Memory B cell (primary cell): ENCODE data around the gene GDPD2.

Experiments used
- ATAC-seq: fragments of 150-1000 bp; cut with Tn5 transposase; 2 replicates; pipeline ENCODE4 v1.10.0; 2021; ENCODE audit warnings: low read depth, mild to moderate bottlenecking, moderate library complexity
- DNase-seq, 2 donors: peaks; one replicate each; pipeline ENCODE4 v3.0.0; 2022; ENCODE audit warnings: low spot score in 2 of 2
- H3K27ac Mint-ChIP-seq: one replicate; pipeline ENCODE4 v1.8.0; 2022; ENCODE audit warnings: mild to moderate bottlenecking, moderate library complexity, mixed read lengths
- H3K27me3 Mint-ChIP-seq: one replicate; pipeline ENCODE4 v1.8.0; 2022; ENCODE audit warnings: mixed read lengths
- H3K36me3 Mint-ChIP-seq: one replicate; pipeline ENCODE4 v1.8.0; 2022; ENCODE audit warnings: mild to moderate bottlenecking, mixed read lengths
- H3K4me1 Mint-ChIP-seq: one replicate; pipeline ENCODE4 v1.8.0; 2022; ENCODE audit warnings: mixed read lengths
- H3K4me3 Mint-ChIP-seq: one replicate; pipeline ENCODE4 v1.8.0; 2022; ENCODE audit warnings: mild to moderate bottlenecking, moderate library complexity, mixed read lengths
- H3K9me3 Mint-ChIP-seq: one replicate; pipeline ENCODE4 v1.8.0; 2022; ENCODE audit warnings: mixed read lengths

Gene GDPD2

DNA sequence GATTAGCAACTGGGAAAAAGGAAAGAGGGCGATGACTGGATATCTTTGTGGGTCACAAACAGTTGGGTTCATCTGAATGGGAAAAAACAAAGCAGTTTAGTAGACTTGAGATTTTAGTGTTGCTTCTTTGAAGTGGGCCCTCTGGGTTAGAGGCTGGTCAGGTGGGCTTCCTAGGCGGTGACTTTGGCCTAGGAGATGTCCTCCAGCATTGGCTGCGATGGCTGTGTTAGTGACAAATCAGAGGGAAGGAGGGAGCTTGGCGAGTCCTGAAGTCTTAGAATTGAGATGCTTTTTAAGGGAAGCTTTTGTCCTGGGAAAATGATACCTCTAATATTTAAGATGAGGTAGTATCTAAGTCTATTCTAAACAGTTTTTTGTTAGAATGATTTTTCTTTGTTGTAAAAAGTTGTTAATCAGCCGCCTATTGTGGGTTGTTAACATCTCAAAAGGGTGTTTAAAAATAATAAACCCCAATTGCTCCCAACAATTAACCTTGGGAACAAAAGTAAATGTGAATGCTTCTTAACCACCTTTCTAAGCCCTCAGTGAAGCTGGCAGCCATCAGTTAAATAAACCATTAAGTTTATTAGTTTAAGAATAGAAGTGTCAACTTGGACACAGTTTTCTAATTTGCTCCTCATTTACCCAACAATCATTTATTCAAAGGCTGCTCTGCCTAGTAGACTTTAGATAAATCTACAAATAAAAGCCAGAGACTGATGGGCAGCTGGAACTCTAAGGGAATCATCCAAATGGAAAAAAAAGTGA, 53.2 kb downstream of the GDPD2 start:
- ATAC-seq = no peak
- Mint-ChIP-seq H3K27me3 (no peaks in the 10 kb centered on the region), H3K27ac (no peak overlapping the region), H3K9me3 (no peaks in the 10 kb centered on the region), H3K4me3 (no peak overlapping the region), H3K4me1 (peaks cover 6% of the 10 kb centered on the region), H3K36me3 (peaks cover 8% of the 10 kb centered on the region)
- no peak for DNase-seq

DNA sequence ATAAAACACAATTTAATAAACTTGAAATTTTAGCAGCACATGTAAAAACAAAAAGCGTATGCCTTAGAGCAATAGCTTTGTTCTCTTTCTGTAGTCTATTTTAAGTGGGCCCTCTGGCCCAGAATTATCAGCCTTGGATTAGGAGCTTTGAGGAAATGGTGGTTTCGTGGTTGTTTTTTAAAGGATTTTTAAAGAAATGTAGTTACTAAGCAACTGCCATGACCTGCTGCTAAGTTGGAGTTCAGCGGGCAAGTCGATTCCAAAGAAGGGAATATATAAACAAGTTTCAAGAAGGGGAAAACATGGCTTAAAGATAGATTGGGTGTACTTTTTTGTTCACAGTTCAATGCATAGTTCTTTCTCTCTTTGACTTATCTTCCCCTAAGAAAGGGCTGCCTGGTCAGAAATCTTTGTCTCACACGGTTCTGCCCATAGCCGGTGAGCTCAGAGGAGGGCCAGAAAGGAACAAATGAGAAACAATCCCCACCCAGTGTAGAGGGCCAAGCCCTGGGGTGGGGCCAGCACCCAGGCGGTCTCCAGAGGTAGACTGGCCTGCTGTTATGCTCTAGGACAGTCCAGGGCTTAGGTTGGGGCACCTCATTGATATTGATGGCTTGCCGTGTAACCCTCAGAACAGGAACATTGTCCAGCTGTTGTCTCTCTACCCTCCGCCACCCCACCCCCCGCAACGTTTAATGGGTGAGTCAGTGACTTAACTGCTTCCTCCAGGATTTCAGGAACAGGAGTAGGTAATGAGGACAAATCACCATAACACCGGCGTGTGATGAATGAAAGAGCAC, 54.0 kb downstream of the GDPD2 start:
- Mint-ChIP-seq H3K27me3 (no peaks in the 10 kb centered on the region), H3K27ac (no peak overlapping the region), H3K4me1 (peaks cover 4% of the 10 kb centered on the region), H3K9me3 (no peaks in the 10 kb centered on the region), H3K36me3 (peaks cover 10% of the 10 kb centered on the region), H3K4me3 (no peak overlapping the region)
- ATAC-seq (no peak), DNase-seq (no peak)

DNA sequence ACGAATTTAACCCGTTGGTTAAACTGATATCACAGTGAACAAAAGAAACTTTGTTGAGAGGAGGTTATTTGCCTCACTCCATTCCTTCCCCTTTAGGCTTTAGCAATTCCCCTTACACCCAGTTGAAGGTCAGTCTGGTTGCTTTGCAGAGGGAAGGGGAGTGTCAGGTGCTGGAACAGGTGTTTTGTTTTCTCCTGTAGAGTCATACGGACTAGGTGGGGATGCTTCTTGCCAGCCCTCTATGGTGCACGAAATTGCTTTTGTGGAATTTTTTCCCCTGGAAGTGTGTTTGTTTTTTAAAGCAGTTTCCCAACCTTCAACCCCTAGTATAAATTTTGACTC, 54.6 kb downstream of the GDPD2 start:
- H3K9me3 Mint-ChIP-seq = no peaks in the 10 kb centered on the region
- H3K4me1 Mint-ChIP-seq = peaks cover 4% of the 10 kb centered on the region
- no peaks in the 10 kb centered on the region for H3K27me3 Mint-ChIP-seq
- H3K36me3 Mint-ChIP-seq = peaks cover 10% of the 10 kb centered on the region
- DNase-seq = no peak
- no peak overlapping the region for H3K27ac Mint-ChIP-seq
- no peak overlapping the region for H3K4me3 Mint-ChIP-seq
- no peak for ATAC-seq

- peaks cover 4% of the 10 kb centered on the region for H3K4me1 Mint-ChIP-seq
- H3K27me3 Mint-ChIP-seq = no peaks in the 10 kb centered on the region
- ATAC-seq = no peak
These were observed 55.6 kb downstream of the GDPD2 start for GRCh38 chrX:70478526-70479245.

GRCh38 chrX:70479247-70479921, 56.3 kb downstream of the GDPD2 start:
- ATAC-seq (no peak), DNase-seq (no peak)
- Mint-ChIP-seq H3K9me3 (no peaks in the 10 kb centered on the region), H3K27me3 (no peaks in the 10 kb centered on the region), H3K36me3 (peaks cover 5% of the 10 kb centered on the region), H3K4me1 (peaks cover under 1% of the 10 kb centered on the region), H3K4me3 (no peak overlapping the region), H3K27ac (no peak overlapping the region)

More at GRCh38 chrX:70478526-70479245, 55.6 kb downstream of the GDPD2 start:
- DNase-seq = no peak
- no peak overlapping the region for H3K27ac Mint-ChIP-seq
- H3K36me3 Mint-ChIP-seq = peaks cover 8% of the 10 kb centered on the region
- no peak overlapping the region for H3K4me3 Mint-ChIP-seq
- H3K9me3 Mint-ChIP-seq = no peaks in the 10 kb centered on the region

DNA sequence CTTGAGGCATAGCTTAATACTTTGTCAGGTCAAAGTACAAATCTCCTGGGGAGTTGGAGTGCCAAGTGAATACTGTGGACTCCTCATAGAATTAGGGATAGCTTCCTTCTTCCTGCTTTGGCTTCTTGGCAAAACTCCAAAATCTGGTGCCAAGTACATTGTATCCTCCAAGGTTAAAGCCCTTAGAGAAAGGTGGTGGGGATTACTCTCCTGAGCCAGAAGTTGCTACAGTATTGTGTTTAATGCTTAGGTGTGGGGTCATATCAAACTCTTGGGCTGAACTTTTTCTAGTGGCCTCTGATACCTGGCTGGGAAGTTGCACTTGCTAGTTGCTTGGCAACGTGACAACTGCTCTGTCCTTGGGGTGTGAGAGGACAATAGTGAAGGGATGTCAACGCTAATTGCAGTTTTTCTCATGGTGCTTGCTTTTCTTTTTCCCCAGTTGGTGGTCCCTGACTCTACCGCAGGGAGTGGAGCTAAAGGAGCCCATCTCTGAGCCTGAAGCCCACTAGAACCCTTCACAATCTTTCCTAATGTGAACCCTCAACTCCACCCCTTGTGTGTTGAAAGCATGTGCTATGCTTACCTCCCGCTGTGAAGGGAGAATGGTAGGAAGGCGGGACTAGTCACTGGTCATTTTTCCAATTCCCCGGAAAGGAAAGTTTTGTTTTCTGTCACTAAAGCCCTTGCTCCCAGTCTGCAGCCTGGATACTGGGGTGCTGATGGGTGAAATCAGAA, 57.0 kb downstream of the GDPD2 start:
- DNase-seq = no peak
- ATAC-seq = no peak
- Mint-ChIP-seq H3K27ac (no peak overlapping the region), H3K4me1 (no peaks in the 10 kb centered on the region), H3K27me3 (no peaks in the 10 kb centered on the region), H3K4me3 (no peak overlapping the region), H3K9me3 (no peaks in the 10 kb centered on the region), H3K36me3 (peaks cover 4% of the 10 kb centered on the region)

DNA sequence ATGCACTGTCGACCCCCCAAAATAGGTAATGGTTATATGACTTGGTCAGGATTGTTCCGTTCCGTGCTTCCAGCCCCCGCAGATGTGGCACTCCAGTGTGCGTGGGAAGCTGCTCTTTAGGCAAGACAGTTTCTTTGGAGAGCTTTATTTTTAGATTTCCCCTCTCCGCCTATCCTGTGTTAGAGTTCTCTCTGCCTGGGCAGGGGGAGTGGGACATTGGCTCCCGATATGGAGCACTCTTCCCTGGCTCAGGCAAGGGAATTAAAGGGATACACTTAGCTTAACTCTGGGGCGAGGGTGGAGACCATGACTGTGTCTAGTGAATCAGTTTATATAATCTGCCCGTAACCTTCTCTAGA, 57.5 kb downstream of the GDPD2 start:
- no peaks in the 10 kb centered on the region for H3K9me3 Mint-ChIP-seq
- no peaks in the 10 kb centered on the region for H3K27me3 Mint-ChIP-seq
- DNase-seq = no peak
- no peak for ATAC-seq
- H3K36me3 Mint-ChIP-seq = peaks cover 4% of the 10 kb centered on the region
- no peak overlapping the region for H3K4me3 Mint-ChIP-seq
- H3K4me1 Mint-ChIP-seq = no peaks in the 10 kb centered on the region
- no peak overlapping the region for H3K27ac Mint-ChIP-seq

DNA sequence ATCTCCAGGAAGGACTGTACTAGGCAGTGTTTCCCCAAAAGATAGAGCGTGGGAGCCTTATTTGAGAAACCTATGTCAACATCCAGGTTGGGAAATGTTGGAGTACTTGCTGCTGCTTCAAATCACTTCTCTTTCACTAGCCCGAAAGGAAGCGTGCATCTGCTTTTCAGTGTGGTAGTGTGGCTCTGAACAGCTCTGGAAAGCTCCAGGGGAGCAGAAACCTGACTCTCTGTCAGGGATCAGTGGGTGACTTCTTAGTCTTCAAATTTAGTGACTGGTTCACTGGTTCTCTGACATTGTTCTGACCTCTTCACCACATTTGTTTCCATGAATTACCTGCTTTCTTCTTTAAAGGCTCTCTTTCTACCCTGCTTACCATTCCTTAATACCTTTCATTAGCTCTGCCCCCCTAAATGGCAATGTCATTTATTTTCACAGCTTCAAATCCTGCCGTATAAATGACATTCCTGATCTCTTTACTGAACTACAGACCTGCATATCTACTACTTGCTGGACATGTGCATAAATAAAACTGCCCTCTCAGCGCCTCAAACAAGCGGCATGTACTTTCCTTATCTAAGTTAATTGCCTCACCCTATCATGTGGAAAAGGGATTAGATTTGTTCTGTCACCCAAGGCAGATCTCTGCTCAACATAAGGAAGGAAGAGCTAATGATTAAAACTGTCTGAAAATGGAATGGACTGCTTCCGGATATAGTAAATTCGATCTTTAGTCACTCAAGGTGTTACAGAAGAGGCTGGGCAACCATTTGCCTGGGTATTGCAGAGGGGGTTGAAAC, 58.6 kb downstream of the GDPD2 start:
- Mint-ChIP-seq H3K9me3 (no peaks in the 10 kb centered on the region), H3K27ac (no peak overlapping the region), H3K36me3 (peaks cover 4% of the 10 kb centered on the region), H3K27me3 (no peaks in the 10 kb centered on the region), H3K4me1 (no peaks in the 10 kb centered on the region), H3K4me3 (no peak overlapping the region)
- no peak for ATAC-seq
- no peak for DNase-seq

GRCh38 chrX:70482300-70482699, 59.2 kb downstream of the GDPD2 start:
- Mint-ChIP-seq H3K4me1 (no peaks in the 10 kb centered on the region), H3K4me3 (no peak overlapping the region), H3K27me3 (no peaks in the 10 kb centered on the region), H3K27ac (no peak overlapping the region), H3K9me3 (no peaks in the 10 kb centered on the region), H3K36me3 (peaks cover 5% of the 10 kb centered on the region)
- no peak for ATAC-seq
- DNase-seq = no peak
